Measurements from ENCODE around the gene PARP16.

PARP16 gene

GRCh38 chr15:65268411-65268810 lies 18.3 kb downstream of the PARP16 start:
- H4K5ac ChIP-seq (ENCODE audit: low read length), result no peak overlapping the region
- no peak overlapping the region for H3K18ac ChIP-seq (ENCODE audit: low read length)
- no peaks in the 10 kb centered on the region for H3K36me3 ChIP-seq (ENCODE audit: control insufficient read depth, insufficient read depth, low read length)
- WGBS (ENCODE audit: extremely low coverage, insufficient coverage, low lambda C conversion rate), result no CpG with 5 or more reads among the region's 4 CpGs
- no peak overlapping the region for H4K8ac ChIP-seq (ENCODE audit: low read depth, low read length)
- H3K4ac ChIP-seq (ENCODE audit: low read depth, low read length), result no peak overlapping the region
- H2AK5ac ChIP-seq (ENCODE audit: low read length), result no peak overlapping the region
- no peak overlapping the region for H3K23ac ChIP-seq (ENCODE audit: low read length)
- DNase-seq, result no peak
- H3K79me1 ChIP-seq (ENCODE audit: low read length), result no peaks in the 10 kb centered on the region
- H3K56ac ChIP-seq (ENCODE audit: low read length), result no peak overlapping the region
- H3K4me3 ChIP-seq (ENCODE audit: low read length), result no peak overlapping the region
- peaks cover 2% of the 10 kb centered on the region for H3K4me1 ChIP-seq (ENCODE audit: control insufficient read depth, low read depth, low read length)
- H3K27ac ChIP-seq (ENCODE audit: low read depth, low read length), result no peak overlapping the region
- no peaks in the 10 kb centered on the region for H3K79me2 ChIP-seq (ENCODE audit: control insufficient read depth, insufficient read depth, low read length)
- H3K27me3 ChIP-seq (ENCODE audit: insufficient read depth, low read length, poor library complexity), result no peaks in the 10 kb centered on the region
- no peak overlapping the region for H3K9ac ChIP-seq (ENCODE audit: low read length)
- no peak overlapping the region for H2BK5ac ChIP-seq (ENCODE audit: low read length)
- H2BK15ac ChIP-seq (replicated peaks; ENCODE audit: low read depth), result no peak overlapping the region
- no peak overlapping the region for H2BK120ac ChIP-seq (ENCODE audit: low read depth, low read length)
- H3K4me2 ChIP-seq (ENCODE audit: low read length), result no peak overlapping the region

DNA sequence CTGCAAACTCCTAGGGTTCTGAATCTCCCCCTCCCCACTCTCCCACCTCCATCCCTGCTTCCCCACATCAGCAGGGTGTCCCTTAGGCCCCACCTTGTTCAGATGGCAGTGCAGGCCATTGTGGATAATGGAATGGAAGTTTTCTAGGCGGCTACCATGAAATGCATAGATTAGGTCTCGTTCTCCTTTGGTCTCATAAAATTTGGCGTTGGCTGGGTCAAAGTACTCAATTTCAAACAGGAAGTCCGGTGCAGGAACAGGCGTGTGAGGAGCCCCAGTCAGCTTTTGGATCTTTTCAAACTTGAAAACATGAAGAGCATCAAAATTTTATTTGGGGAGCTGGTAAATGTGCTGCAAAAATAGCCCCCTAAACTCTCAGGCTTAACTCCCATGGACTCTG lies 20.2 kb downstream of the PARP16 start:
- Histone ChIP-seq H2AK5ac (ENCODE audit: low read length) (no peak overlapping the region), H2BK15ac (replicated peaks; ENCODE audit: low read depth) (no peak overlapping the region), H3K27me3 (ENCODE audit: insufficient read depth, low read length, poor library complexity) (no peaks in the 10 kb centered on the region), H3K4me3 (ENCODE audit: low read length) (no peak overlapping the region), H3K4me2 (ENCODE audit: low read length) (no peak overlapping the region), H3K9ac (ENCODE audit: low read length) (no peak overlapping the region), H2BK5ac (ENCODE audit: low read length) (no peak overlapping the region), H3K18ac (ENCODE audit: low read length) (no peak overlapping the region), H3K4me1 (ENCODE audit: control insufficient read depth, low read depth, low read length) (peaks cover 2% of the 10 kb centered on the region), H3K4ac (ENCODE audit: low read depth, low read length) (no peak overlapping the region), H4K5ac (ENCODE audit: low read length) (no peak overlapping the region), H3K27ac (ENCODE audit: low read depth, low read length) (no peak overlapping the region), H3K23ac (ENCODE audit: low read length) (no peak overlapping the region), H2BK120ac (ENCODE audit: low read depth, low read length) (no peak overlapping the region), H3K79me2 (ENCODE audit: control insufficient read depth, insufficient read depth, low read length) (no peaks in the 10 kb centered on the region), H4K8ac (ENCODE audit: low read depth, low read length) (no peak overlapping the region), H3K36me3 (ENCODE audit: control insufficient read depth, insufficient read depth, low read length) (no peaks in the 10 kb centered on the region), H3K56ac (ENCODE audit: low read length) (no peak overlapping the region), H3K79me1 (ENCODE audit: low read length) (no peaks in the 10 kb centered on the region)
- WGBS (ENCODE audit: extremely low coverage, insufficient coverage, low lambda C conversion rate), result no CpG with 5 or more reads among the region's 5 CpGs
- no peak for DNase-seq

DNA sequence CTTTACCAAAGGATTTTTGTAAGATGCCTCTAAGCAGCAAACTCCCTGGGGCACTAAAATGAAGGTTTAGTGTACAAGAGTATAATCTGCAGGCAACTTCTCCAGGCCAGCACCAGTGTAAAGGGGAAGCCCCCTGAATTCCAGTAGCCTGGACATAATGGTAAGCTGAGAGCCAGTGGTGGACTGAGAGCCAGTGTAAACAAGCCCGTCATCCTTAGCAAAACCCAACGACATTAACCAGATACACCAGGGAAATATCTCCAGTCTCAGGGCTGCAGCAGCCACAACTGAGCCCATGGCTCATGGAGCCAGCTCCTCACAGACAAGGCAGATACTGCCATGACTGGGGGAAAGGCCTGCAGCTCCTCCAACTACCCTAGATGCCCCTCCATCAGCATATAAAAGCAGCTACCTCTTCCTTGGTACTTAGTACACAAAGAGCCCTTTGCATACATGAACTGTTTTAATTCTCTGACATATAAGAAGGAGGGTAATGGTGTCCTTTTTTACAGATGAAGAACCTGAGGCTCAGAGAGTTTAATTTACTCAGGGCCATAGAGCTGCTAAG lies 21.7 kb downstream of the PARP16 start:
- Histone ChIP-seq H3K56ac (ENCODE audit: low read length) (no peak overlapping the region), H3K9ac (ENCODE audit: low read length) (no peak overlapping the region), H2AK5ac (ENCODE audit: low read length) (no peak overlapping the region), H3K79me1 (ENCODE audit: low read length) (no peaks in the 10 kb centered on the region), H3K4me3 (ENCODE audit: low read length) (no peak overlapping the region), H3K79me2 (ENCODE audit: control insufficient read depth, insufficient read depth, low read length) (no peaks in the 10 kb centered on the region), H3K27me3 (ENCODE audit: insufficient read depth, low read length, poor library complexity) (no peaks in the 10 kb centered on the region), H3K36me3 (ENCODE audit: control insufficient read depth, insufficient read depth, low read length) (no peaks in the 10 kb centered on the region), H3K4me2 (ENCODE audit: low read length) (no peak overlapping the region), H3K23ac (ENCODE audit: low read length) (no peak overlapping the region), H4K8ac (ENCODE audit: low read depth, low read length) (no peak overlapping the region), H3K18ac (ENCODE audit: low read length) (no peak overlapping the region), H4K5ac (ENCODE audit: low read length) (no peak overlapping the region), H3K4ac (ENCODE audit: low read depth, low read length) (no peak overlapping the region), H2BK15ac (replicated peaks; ENCODE audit: low read depth) (no peak overlapping the region), H3K27ac (ENCODE audit: low read depth, low read length) (no peak overlapping the region), H2BK5ac (ENCODE audit: low read length) (no peak overlapping the region), H2BK120ac (ENCODE audit: low read depth, low read length) (no peak overlapping the region), H3K4me1 (ENCODE audit: control insufficient read depth, low read depth, low read length) (no peaks in the 10 kb centered on the region)
- no peak for DNase-seq
- WGBS (ENCODE audit: extremely low coverage, insufficient coverage, low lambda C conversion rate), result no CpG with 5 or more reads among the region's 2 CpGs

GRCh38 chr15:65263313-65263712 lies 23.4 kb downstream of the PARP16 start:
- Histone ChIP-seq H2BK120ac (ENCODE audit: low read depth, low read length) (no peak overlapping the region), H3K4me3 (ENCODE audit: low read length) (no peak overlapping the region), H3K23ac (ENCODE audit: low read length) (no peak overlapping the region), H4K5ac (ENCODE audit: low read length) (no peak overlapping the region), H3K4me2 (ENCODE audit: low read length) (no peak overlapping the region), H3K18ac (ENCODE audit: low read length) (no peak overlapping the region), H2AK5ac (ENCODE audit: low read length) (no peak overlapping the region), H3K9ac (ENCODE audit: low read length) (no peak overlapping the region), H3K56ac (ENCODE audit: low read length) (no peak overlapping the region), H4K8ac (ENCODE audit: low read depth, low read length) (no peak overlapping the region), H3K4me1 (ENCODE audit: control insufficient read depth, low read depth, low read length) (no peaks in the 10 kb centered on the region), H3K79me1 (ENCODE audit: low read length) (no peaks in the 10 kb centered on the region), H3K79me2 (ENCODE audit: control insufficient read depth, insufficient read depth, low read length) (no peaks in the 10 kb centered on the region), H2BK5ac (ENCODE audit: low read length) (no peak overlapping the region), H3K36me3 (ENCODE audit: control insufficient read depth, insufficient read depth, low read length) (no peaks in the 10 kb centered on the region), H3K27ac (ENCODE audit: low read depth, low read length) (no peak overlapping the region), H3K4ac (ENCODE audit: low read depth, low read length) (no peak overlapping the region), H3K27me3 (ENCODE audit: insufficient read depth, low read length, poor library complexity) (no peaks in the 10 kb centered on the region), H2BK15ac (replicated peaks; ENCODE audit: low read depth) (no peak overlapping the region)
- no peak for DNase-seq
- WGBS (ENCODE audit: extremely low coverage, insufficient coverage, low lambda C conversion rate), result no CpG with 5 or more reads among the region's 4 CpGs

- Histone ChIP-seq H3K9ac (ENCODE audit: low read length) (no peak overlapping the region), H3K4me1 (ENCODE audit: control insufficient read depth, low read depth, low read length) (no peaks in the 10 kb centered on the region), H3K27me3 (ENCODE audit: insufficient read depth, low read length, poor library complexity) (no peaks in the 10 kb centered on the region), H3K36me3 (ENCODE audit: control insufficient read depth, insufficient read depth, low read length) (no peaks in the 10 kb centered on the region), H2BK5ac (ENCODE audit: low read length) (no peak overlapping the region), H2BK120ac (ENCODE audit: low read depth, low read length) (no peak overlapping the region), H3K23ac (ENCODE audit: low read length) (no peak overlapping the region), H3K79me2 (ENCODE audit: control insufficient read depth, insufficient read depth, low read length) (no peaks in the 10 kb centered on the region), H3K4me3 (ENCODE audit: low read length) (no peak overlapping the region), H2BK15ac (replicated peaks; ENCODE audit: low read depth) (no peak overlapping the region), H2AK5ac (ENCODE audit: low read length) (no peak overlapping the region), H4K8ac (ENCODE audit: low read depth, low read length) (no peak overlapping the region), H3K4me2 (ENCODE audit: low read length) (no peak overlapping the region), H3K4ac (ENCODE audit: low read depth, low read length) (no peak overlapping the region), H3K27ac (ENCODE audit: low read depth, low read length) (no peak overlapping the region), H3K79me1 (ENCODE audit: low read length) (no peaks in the 10 kb centered on the region), H3K56ac (ENCODE audit: low read length) (no peak overlapping the region), H4K5ac (ENCODE audit: low read length) (no peak overlapping the region), H3K18ac (ENCODE audit: low read length) (no peak overlapping the region)
- DNase-seq, result no peak
- no CpG with 5 or more reads among the region's 6 CpGs for WGBS (ENCODE audit: extremely low coverage, insufficient coverage, low lambda C conversion rate)
Measured at GRCh38 chr15:65260968-65261367, 25.7 kb downstream of the PARP16 start.

DNA sequence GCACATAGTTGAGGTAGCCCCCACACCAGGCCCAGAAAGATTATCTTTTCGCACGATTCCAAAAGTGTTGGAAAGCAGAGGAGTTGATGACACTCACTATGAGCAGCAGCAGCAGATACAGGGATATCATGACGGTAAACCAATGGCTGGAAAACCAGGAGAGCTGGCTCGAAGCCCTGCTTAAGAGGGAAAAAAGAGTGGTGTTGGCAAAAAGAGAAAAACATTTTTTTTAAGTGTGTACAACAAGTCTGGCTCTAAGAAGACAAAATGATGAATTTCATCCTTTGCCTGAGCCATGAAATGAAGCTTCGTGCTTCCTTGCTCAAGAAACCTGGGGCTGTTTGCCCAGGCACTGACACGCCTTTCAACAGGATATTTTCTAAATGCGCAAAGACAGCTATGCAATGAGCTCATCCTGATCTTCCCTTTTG lies 27.3 kb downstream of the PARP16 start:
- Histone ChIP-seq H2BK5ac (ENCODE audit: low read length) (no peak overlapping the region), H3K4me2 (ENCODE audit: low read length) (no peak overlapping the region)
- no CpG with 5 or more reads among the region's 7 CpGs for WGBS (ENCODE audit: extremely low coverage, insufficient coverage, low lambda C conversion rate)

More for the DNA sequence above, 27.3 kb downstream of the PARP16 start:
- Histone ChIP-seq H3K79me1 (ENCODE audit: low read length) (no peaks in the 10 kb centered on the region), H2AK5ac (ENCODE audit: low read length) (no peak overlapping the region), H2BK15ac (replicated peaks; ENCODE audit: low read depth) (no peak overlapping the region), H3K23ac (ENCODE audit: low read length) (no peak overlapping the region), H3K4me1 (ENCODE audit: control insufficient read depth, low read depth, low read length) (no peaks in the 10 kb centered on the region), H3K79me2 (ENCODE audit: control insufficient read depth, insufficient read depth, low read length) (no peaks in the 10 kb centered on the region), H4K5ac (ENCODE audit: low read length) (no peak overlapping the region), H3K27ac (ENCODE audit: low read depth, low read length) (no peak overlapping the region), H3K9ac (ENCODE audit: low read length) (no peak overlapping the region), H4K8ac (ENCODE audit: low read depth, low read length) (no peak overlapping the region), H3K4ac (ENCODE audit: low read depth, low read length) (no peak overlapping the region), H3K18ac (ENCODE audit: low read length) (no peak overlapping the region), H3K36me3 (ENCODE audit: control insufficient read depth, insufficient read depth, low read length) (no peaks in the 10 kb centered on the region), H3K4me3 (ENCODE audit: low read length) (no peak overlapping the region), H2BK120ac (ENCODE audit: low read depth, low read length) (no peak overlapping the region), H3K27me3 (ENCODE audit: insufficient read depth, low read length, poor library complexity) (no peaks in the 10 kb centered on the region), H3K56ac (ENCODE audit: low read length) (no peak overlapping the region)
- DNase-seq, result no peak

Data from mesendoderm (in vitro differentiated cells).